Measurements from ENCODE around the gene FRMD4B.

- TF ChIP-seq, protein P1, sequence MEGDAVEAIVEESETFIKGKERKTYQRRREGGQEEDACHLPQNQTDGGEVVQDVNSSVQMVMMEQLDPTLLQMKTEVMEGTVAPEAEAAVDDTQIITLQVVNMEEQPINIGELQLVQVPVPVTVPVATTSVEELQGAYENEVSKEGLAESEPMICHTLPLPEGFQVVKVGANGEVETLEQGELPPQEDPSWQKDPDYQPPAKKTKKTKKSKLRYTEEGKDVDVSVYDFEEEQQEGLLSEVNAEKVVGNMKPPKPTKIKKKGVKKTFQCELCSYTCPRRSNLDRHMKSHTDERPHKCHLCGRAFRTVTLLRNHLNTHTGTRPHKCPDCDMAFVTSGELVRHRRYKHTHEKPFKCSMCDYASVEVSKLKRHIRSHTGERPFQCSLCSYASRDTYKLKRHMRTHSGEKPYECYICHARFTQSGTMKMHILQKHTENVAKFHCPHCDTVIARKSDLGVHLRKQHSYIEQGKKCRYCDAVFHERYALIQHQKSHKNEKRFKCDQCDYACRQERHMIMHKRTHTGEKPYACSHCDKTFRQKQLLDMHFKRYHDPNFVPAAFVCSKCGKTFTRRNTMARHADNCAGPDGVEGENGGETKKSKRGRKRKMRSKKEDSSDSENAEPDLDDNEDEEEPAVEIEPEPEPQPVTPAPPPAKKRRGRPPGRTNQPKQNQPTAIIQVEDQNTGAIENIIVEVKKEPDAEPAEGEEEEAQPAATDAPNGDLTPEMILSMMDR (IDR thresholded peaks at IDR 0.05; ENCODE audit: insufficient read depth, low read length): no peak
- TF ChIP-seq SPI1 (IDR thresholded peaks at IDR 0.05; ENCODE audit: borderline replicate concordance, low read depth): no peak
- TF ChIP-seq POLR2AphosphoS5 (IDR thresholded peaks at IDR 0.05; ENCODE audit: low read depth): no peak
Observed at GRCh38 chr3:69200384-69201068, 185.4 kb downstream of the FRMD4B start.
